Effector memory CD4-positive, alpha-beta T cell (primary cell): ENCODE data around the gene ZBED4.

Experiments
- DNase-seq, 3 donors: peaks; one replicate each; pipeline ENCODE4 v3.0.0-alpha.2; 2020
- H3K27ac ChIP-seq: 2 replicates; pipeline ENCODE4 v1.7.0; 2013; ENCODE audit warnings: mild to moderate bottlenecking, low read length, moderate library complexity; ENCODE audit not compliant: insufficient read depth, poor library complexity, severe bottlenecking
- H3K27me3 ChIP-seq: replicated peaks from 2 replicates; pipeline ENCODE4 v1.7.0; 2013; ENCODE audit warnings: mild to moderate bottlenecking, low read length; ENCODE audit not compliant: insufficient read depth, control insufficient read depth, poor library complexity, severe bottlenecking
- H3K36me3 ChIP-seq: 2 replicates; pipeline ENCODE4 v1.7.0; 2013; ENCODE audit warnings: mild to moderate bottlenecking, low read length, moderate library complexity; ENCODE audit not compliant: control insufficient read depth, insufficient read depth
- H3K4me1 ChIP-seq: 2 replicates; pipeline ENCODE4 v1.7.0; 2013; ENCODE audit warnings: low read length, mild to moderate bottlenecking; ENCODE audit not compliant: control insufficient read depth, insufficient read depth, poor library complexity, severe bottlenecking
- H3K4me3 ChIP-seq: 2 replicates; pipeline ENCODE4 v1.7.0; 2013; ENCODE audit warnings: low read length, low read depth, mild to moderate bottlenecking; ENCODE audit not compliant: insufficient read depth, poor library complexity, severe bottlenecking
- H3K9me3 ChIP-seq: 2 replicates; pipeline ENCODE4 v1.7.0; 2013; ENCODE audit warnings: mild to moderate bottlenecking, low read length, moderate library complexity; ENCODE audit not compliant: control insufficient read depth

ZBED4 gene

GRCh38 chr22:49880281-49880680 lies 26.6 kb downstream of the ZBED4 start:
- peaks cover 4% of the 10 kb centered on the region for H3K4me1 ChIP-seq
- H3K27ac ChIP-seq: no peak overlapping the region
- H3K4me3 ChIP-seq: no peak overlapping the region
- no peak for DNase-seq
- H3K27me3 ChIP-seq: no peaks in the 10 kb centered on the region
- H3K36me3 ChIP-seq: peaks cover 14% of the 10 kb centered on the region
- H3K9me3 ChIP-seq: no peaks in the 10 kb centered on the region

- H3K9me3 ChIP-seq: no peaks in the 10 kb centered on the region
- no peak overlapping the region for H3K4me3 ChIP-seq
- no peak for DNase-seq
- H3K27ac ChIP-seq: no peak overlapping the region
- H3K4me1 ChIP-seq: peaks cover 4% of the 10 kb centered on the region
- H3K36me3 ChIP-seq: peaks cover 29% of the 10 kb centered on the region
- H3K27me3 ChIP-seq: no peaks in the 10 kb centered on the region
Measured at GRCh38 chr22:49881856-49882255, 28.2 kb downstream of the ZBED4 start.

- Histone ChIP-seq H3K36me3 (peaks cover 35% of the 10 kb centered on the region), H3K4me1 (peaks cover 4% of the 10 kb centered on the region), H3K27ac (no peak overlapping the region), H3K27me3 (no peaks in the 10 kb centered on the region), H3K9me3 (no peaks in the 10 kb centered on the region), H3K4me3 (no peak overlapping the region)
- DNase-seq: no peak
Measured at GRCh38 chr22:49882519-49883293, 29.1 kb downstream of the ZBED4 start.

- peaks cover 4% of the 10 kb centered on the region for H3K4me1 ChIP-seq
- no peaks in the 10 kb centered on the region for H3K27me3 ChIP-seq
- no peak overlapping the region for H3K27ac ChIP-seq
- H3K36me3 ChIP-seq: peaks cover 39% of the 10 kb centered on the region
- no peaks in the 10 kb centered on the region for H3K9me3 ChIP-seq
- no peak for DNase-seq
- H3K4me3 ChIP-seq: no peak overlapping the region
Measured at GRCh38 chr22:49883294-49883640, 29.6 kb downstream of the ZBED4 start.

- Histone ChIP-seq H3K36me3 (peaks cover 44% of the 10 kb centered on the region), H3K27me3 (no peaks in the 10 kb centered on the region), H3K27ac (no peak overlapping the region), H3K9me3 (no peaks in the 10 kb centered on the region), H3K4me1 (peaks cover 4% of the 10 kb centered on the region), H3K4me3 (no peak overlapping the region)
- no peak for DNase-seq
Measured at GRCh38 chr22:49884075-49884474, 30.4 kb downstream of the ZBED4 start.

GRCh38 chr22:49884503-49885260 lies 31.0 kb downstream of the ZBED4 start:
- DNase-seq: no peak
- Histone ChIP-seq H3K4me1 (peaks cover 4% of the 10 kb centered on the region), H3K9me3 (no peaks in the 10 kb centered on the region), H3K27ac (no peak overlapping the region), H3K36me3 (peaks cover 44% of the 10 kb centered on the region), H3K27me3 (no peaks in the 10 kb centered on the region), H3K4me3 (no peak overlapping the region)

- no peak for DNase-seq
- no peaks in the 10 kb centered on the region for H3K9me3 ChIP-seq
- H3K27ac ChIP-seq: no peak overlapping the region
- H3K4me3 ChIP-seq: no peak overlapping the region
- peaks cover 44% of the 10 kb centered on the region for H3K36me3 ChIP-seq
- H3K27me3 ChIP-seq: no peaks in the 10 kb centered on the region
- H3K4me1 ChIP-seq: peaks cover 3% of the 10 kb centered on the region
Measured at GRCh38 chr22:49885281-49885680, 31.6 kb downstream of the ZBED4 start.

GRCh38 chr22:49885881-49886280 lies 32.2 kb downstream of the ZBED4 start:
- Histone ChIP-seq H3K4me3 (no peak overlapping the region), H3K27ac (no peak overlapping the region), H3K4me1 (no peaks in the 10 kb centered on the region), H3K36me3 (peaks cover 44% of the 10 kb centered on the region), H3K9me3 (no peaks in the 10 kb centered on the region), H3K27me3 (no peaks in the 10 kb centered on the region)
- DNase-seq: no peak

- H3K9me3 ChIP-seq: no peaks in the 10 kb centered on the region
- H3K27me3 ChIP-seq: no peaks in the 10 kb centered on the region
- no peaks in the 10 kb centered on the region for H3K4me1 ChIP-seq
- peaks cover 44% of the 10 kb centered on the region for H3K36me3 ChIP-seq
- DNase-seq: no peak
- H3K4me3 ChIP-seq: no peak overlapping the region
- no peak overlapping the region for H3K27ac ChIP-seq
Measured at GRCh38 chr22:49886346-49887063, 32.9 kb downstream of the ZBED4 start.

- Histone ChIP-seq H3K27me3 (no peaks in the 10 kb centered on the region), H3K9me3 (no peaks in the 10 kb centered on the region), H3K36me3 (peaks cover 44% of the 10 kb centered on the region), H3K4me3 (no peak overlapping the region), H3K4me1 (no peaks in the 10 kb centered on the region), H3K27ac (no peak overlapping the region)
- no peak for DNase-seq
Measured at GRCh38 chr22:49887064-49887451, 33.4 kb downstream of the ZBED4 start.
